Mucosa of descending colon (tissue), 3 donors: ENCODE data around the gene SLC2A11. TPM values are rescaled to one million over a fixed set of nuclear protein-coding genes. Genes with fewer than 3 reads are reported as not detected.

ENCODE experiments used
- ATAC-seq: fragments of 200-7000 bp; cut with Tn5 transposase; one replicate; pipeline ENCODE4 v1.9.1; 2020; ENCODE audit warnings: mild to moderate bottlenecking, moderate library complexity
- DNase-seq, 3 donors: peaks; one replicate each; pipeline ENCODE4 v3.0.0-alpha.2; 2020
- H3K36me3 ChIP-seq: fragments of 200-600 bp; one replicate; pipeline ENCODE4 v1.8.0; 2021; ENCODE audit warnings: low read depth, mild to moderate bottlenecking
- H3K4me1 ChIP-seq: fragments of 200-600 bp; one replicate; pipeline ENCODE4 v1.8.0; 2021; ENCODE audit warnings: low read depth, mild to moderate bottlenecking
- H3K4me3 ChIP-seq: fragments of 200-600 bp; one replicate; pipeline ENCODE4 v1.8.0; 2021; ENCODE audit warnings: mild to moderate bottlenecking
- H3K9me3 ChIP-seq: fragments of 200-600 bp; one replicate; pipeline ENCODE4 v1.8.0; 2021; ENCODE audit warnings: mild to moderate bottlenecking
- intact Hi-C, 2 donors: fragments of 100-400 bp; cut with DNase I in 1 of 2; cut with micrococcal nuclease in 1 of 2; formaldehyde crosslinking; loops; one replicate each; pipeline versions ENCODE4 v1.11.0 to v1.11.1; 2022; cut with DNase I, micrococcal nuclease
- total RNA-seq, 3 donors: library from RNA; stranded (reverse); fragmentation: NEBNext Ultra II Directional in 2 of 3; extraction: Animal tissue kit (Norgen Biotek cat#: 25700) in 2 of 3; gene quantifications; one replicate each; pipeline versions ENCODE4 v1.2.1 to v1.2.4, GENCODE V29; 2021 to 2023
- TF ChIP-seq, protein P1 (sequence below): fragments of 200-600 bp; IDR thresholded peaks from one replicate; pipeline ENCODE4 v1.8.0; 2022; ENCODE audit warnings: antibody characterized with exemption, mild to moderate bottlenecking
- donor health status: DM: no; HTN: no; CAD: no; lungs with moderate emphysema.
- donor health status: DM: no; HTN: no; CAD: no.
- donor health status: DM: no; HTN: yes; CAD: no.

SLC2A11 gene
- total RNA-seq, 3 donors from 2014 or later: 11.5 to 14.7 (median 12.5) TPM

DNA sequence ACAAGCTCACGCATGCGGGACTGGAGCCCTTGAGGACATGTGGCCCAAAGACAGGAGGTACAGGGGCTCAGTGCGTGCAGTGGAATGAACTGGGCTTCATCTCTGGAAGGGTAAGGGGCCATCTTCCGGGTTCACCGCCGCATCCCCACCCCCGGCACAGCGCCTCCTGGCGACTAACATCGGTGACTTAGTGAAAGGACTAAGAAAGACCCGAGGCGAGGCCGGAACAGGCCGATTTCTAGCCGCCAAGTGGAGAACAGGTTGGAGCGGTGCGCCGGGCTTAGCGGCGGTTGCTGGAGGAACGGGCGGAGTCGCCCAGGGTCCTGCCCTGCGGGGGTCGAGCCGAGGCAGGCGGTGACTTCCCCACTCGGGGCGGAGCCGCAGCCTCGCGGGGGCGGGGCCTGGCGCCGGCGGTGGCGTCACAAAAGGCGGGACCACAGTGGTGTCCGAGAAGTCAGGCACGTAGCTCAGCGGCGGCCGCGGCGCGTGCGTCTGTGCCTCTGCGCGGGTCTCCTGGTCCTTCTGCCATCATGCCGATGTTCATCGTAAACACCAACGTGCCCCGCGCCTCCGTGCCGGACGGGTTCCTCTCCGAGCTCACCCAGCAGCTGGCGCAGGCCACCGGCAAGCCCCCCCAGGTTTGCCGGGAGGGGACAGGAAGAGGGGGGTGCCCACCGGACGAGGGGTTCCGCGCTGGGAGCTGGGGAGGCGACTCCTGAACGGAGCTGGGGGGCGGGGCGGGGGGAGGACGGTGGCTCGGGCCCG is 36.5 kb downstream of the SLC2A11 start, which contains the start of gene MIF:
TSS of gene MIF (plus strand) at position 439 of the 765 bp plus-strand sequence. CDS start at position 531, 92 bp downstream.
- peak; percentile 96 to 99 (median 97) for DNase-seq
- ATAC-seq: peak; percentile 93
- Histone ChIP-seq H3K4me3 (peak within 1 kb of the TSS; percentile 25), H3K9me3 (no peaks in the 10 kb centered on the region), H3K4me1 (peaks cover 7% of the 10 kb centered on the region), H3K36me3 (no peaks in the 10 kb centered on the region)
- TF ChIP-seq, protein P1, sequence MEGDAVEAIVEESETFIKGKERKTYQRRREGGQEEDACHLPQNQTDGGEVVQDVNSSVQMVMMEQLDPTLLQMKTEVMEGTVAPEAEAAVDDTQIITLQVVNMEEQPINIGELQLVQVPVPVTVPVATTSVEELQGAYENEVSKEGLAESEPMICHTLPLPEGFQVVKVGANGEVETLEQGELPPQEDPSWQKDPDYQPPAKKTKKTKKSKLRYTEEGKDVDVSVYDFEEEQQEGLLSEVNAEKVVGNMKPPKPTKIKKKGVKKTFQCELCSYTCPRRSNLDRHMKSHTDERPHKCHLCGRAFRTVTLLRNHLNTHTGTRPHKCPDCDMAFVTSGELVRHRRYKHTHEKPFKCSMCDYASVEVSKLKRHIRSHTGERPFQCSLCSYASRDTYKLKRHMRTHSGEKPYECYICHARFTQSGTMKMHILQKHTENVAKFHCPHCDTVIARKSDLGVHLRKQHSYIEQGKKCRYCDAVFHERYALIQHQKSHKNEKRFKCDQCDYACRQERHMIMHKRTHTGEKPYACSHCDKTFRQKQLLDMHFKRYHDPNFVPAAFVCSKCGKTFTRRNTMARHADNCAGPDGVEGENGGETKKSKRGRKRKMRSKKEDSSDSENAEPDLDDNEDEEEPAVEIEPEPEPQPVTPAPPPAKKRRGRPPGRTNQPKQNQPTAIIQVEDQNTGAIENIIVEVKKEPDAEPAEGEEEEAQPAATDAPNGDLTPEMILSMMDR: peak; percentile 73
- intact Hi-C loops: no loop called here

- Histone ChIP-seq H3K36me3 (no peaks in the 10 kb centered on the region), H3K4me3 (peak overlapping the region; percentile 25), H3K9me3 (no peaks in the 10 kb centered on the region), H3K4me1 (peaks cover 7% of the 10 kb centered on the region)
- peak; percentile 85 to 88 (median 88) for DNase-seq
- intact Hi-C loops: no loop called here
- TF ChIP-seq, protein P1: peak; percentile 23
- ATAC-seq: peak; percentile 68
Observed at GRCh38 chr22:23894710-23895598, 37.3 kb downstream of the SLC2A11 start.

GRCh38 chr22:23895599-23896144 is 38.0 kb downstream of the SLC2A11 start:
- ATAC-seq (no peak), DNase-seq (peak in 1 of 3 donors; percentile 40)
- intact Hi-C loops: no loop called here
- H3K4me3 ChIP-seq: no peak overlapping the region
- TF ChIP-seq, protein P1: no peak
- H3K4me1 ChIP-seq: peaks cover 7% of the 10 kb centered on the region
- H3K36me3 ChIP-seq: no peaks in the 10 kb centered on the region
- no peaks in the 10 kb centered on the region for H3K9me3 ChIP-seq

- Histone ChIP-seq H3K36me3 (no peaks in the 10 kb centered on the region), H3K4me1 (peaks cover 7% of the 10 kb centered on the region), H3K4me3 (no peak overlapping the region), H3K9me3 (no peaks in the 10 kb centered on the region)
- ATAC-seq: no peak
- DNase-seq: no peak
- TF ChIP-seq, protein P1: no peak
- intact Hi-C loops: no loop called here
Observed at GRCh38 chr22:23896166-23896522, 38.5 kb downstream of the SLC2A11 start.

- no peak for ATAC-seq
- intact Hi-C loops: no loop called here
- H3K4me1 ChIP-seq: peaks cover 7% of the 10 kb centered on the region
- no peaks in the 10 kb centered on the region for H3K9me3 ChIP-seq
- TF ChIP-seq, protein P1: no peak
- no peaks in the 10 kb centered on the region for H3K36me3 ChIP-seq
- no peak for DNase-seq
- H3K4me3 ChIP-seq: no peak overlapping the region
Observed at GRCh38 chr22:23896523-23897186, 39.0 kb downstream of the SLC2A11 start.
